Measurements from ENCODE around the gene SH3PXD2B.
A peak's percentile ranks its signal among the peaks of the same experiment; 100 is the strongest.
"Not testable (repeated sequence)": the region's sequence is repeated elsewhere in the genome, so short reads cannot be mapped to it uniquely, and the experiment has no call there.

SH3PXD2B gene

DNA sequence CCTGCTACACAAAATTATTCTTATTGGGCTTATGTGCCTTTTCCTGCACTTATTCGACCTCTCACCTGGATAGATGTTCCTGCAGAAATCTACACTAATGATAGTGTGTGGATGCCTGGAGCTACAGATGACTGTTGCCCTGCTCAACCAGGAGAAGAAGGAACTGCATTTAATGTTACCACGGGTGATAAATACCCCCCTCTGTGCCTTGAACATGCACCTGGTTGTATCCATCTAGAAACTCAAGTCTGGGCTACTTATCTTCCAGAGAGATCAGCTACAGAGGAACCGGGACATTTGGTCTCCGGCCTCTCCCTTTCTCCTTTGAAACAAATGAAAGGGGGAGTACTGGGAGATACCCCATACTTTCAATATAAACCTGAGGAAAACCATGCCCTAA lies 54.5 kb downstream of the SH3PXD2B start:
- ATAC-seq (no peak), DNase-seq (no peak)

DNA sequence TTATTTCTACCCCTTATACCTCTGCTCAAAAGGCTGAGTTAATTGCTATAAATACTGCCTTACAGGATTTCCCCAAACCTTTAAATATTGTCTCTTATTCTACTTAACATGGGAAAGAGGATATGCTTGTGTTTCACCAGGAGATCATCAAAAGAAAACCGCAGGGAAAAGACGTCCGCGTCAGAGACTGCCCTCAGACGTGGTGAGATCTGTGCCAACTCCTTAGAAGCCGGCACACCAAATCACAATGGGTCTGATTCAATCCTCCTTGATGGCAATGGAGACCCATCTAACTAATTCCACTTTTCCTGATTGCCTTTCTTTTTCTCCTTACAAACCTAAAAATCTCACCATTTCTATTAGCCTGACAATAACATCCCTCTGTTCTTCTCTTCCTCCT lies 55.0 kb downstream of the SH3PXD2B start:
- ATAC-seq (no peak), DNase-seq (no peak)

DNA sequence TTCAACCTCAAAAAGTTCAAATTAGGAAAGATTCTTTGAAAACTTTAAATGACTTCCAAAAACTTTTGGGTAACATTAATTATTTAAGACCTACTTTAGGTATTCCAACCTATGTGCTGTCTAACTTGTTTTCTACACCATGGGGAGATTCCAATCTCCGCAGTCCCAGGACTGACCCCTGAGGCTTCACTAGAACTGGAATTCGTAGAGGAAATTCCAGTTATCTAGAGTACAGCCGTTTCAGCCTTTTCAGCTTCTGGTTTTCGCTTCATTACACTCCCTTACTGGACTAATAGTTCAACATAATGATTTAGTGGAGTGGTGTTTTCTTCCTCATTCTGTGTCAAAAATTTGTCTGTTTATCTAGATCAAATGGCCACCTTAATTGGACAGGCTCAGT lies 55.7 kb downstream of the SH3PXD2B start:
- not testable (repeated sequence) for DNase-seq, ATAC-seq

DNA sequence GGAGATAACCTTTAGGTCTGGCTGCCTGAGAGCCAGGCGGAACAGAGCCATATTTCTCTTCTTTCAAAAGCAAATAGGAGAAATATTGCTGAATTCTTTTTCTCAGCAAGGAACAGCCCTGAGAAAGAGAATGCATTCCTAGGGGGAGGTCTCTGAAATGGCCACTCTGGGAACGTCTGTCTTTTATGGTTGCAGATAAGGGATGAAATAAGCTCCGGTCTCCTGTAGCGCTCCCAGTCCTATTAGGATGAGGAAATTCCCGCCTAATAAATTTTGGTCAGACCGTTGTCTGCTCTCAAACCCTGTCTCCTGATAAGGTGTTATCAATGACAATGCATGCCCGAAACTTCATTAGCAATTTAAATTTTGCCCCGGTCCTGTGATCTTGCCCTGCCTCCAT lies 57.3 kb downstream of the SH3PXD2B start:
- ATAC-seq: not testable (repeated sequence)

DNA sequence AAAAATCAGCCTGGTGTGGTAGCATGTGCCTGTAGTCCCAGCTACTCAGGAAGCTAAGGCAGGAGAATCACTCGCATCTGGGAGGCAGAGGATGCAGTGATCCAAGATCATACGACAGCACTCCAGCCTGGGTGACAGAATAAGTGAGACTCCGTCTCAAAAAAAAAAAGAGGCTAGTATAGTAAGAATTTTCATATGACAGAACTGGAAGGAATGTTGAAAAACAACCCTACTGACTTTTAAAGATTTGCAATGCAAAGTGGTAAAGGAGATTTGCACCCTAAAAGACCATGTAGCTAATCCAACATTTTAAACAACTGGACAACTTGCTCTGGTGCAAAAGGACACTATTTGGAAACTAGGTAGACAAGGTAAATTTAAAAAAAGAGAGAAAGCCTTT lies 58.1 kb downstream of the SH3PXD2B start:
- ATAC-seq: no peak
- no peak for DNase-seq

More for the DNA sequence above, 57.3 kb downstream of the SH3PXD2B start:
- DNase-seq: not testable (repeated sequence)

DNA sequence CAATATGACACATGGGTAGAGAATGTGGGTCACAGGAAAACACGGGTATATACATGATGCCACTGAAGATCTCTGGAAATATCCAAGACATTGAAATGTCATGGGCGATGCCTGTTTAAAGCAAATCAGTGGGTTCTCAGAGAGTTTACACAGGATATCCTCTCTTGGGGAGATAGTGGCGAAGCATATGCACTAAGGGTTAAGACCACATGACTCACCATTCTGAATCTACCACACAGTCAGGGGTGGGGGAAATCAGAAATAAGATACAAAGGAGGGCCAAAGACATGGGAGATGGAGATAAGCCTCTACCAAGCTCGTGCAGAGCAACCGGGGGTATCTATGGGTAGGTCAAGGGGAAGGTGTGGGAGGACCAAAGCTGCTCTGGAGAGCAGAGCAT lies 58.8 kb downstream of the SH3PXD2B start:
- DNase-seq: no peak
- peak; percentile 76 for ATAC-seq

DNA sequence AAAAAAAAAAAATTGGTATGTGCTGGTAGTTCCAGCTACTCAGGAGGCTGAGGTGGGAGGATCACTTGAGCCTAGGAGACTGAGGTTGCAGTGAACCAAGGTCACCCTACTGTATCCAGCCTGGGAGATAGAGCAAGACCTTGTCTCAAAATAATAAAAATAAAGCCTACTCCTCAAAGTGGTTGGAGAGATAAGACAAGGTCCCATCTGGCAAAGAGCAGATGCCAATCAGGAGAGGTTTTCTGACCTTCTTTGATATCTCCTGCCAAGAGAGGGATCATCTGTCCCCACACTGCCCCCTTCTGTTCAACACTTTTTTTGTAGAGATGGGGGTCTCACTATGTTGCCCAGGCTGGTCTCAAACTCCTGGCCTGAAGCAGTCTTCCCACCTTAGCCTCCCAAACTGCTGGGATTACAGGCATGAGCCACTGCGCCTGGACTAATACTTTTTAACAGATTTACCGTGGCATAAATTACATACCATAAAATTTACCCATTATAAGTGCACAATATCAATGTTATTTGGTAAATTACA lies 64.7 kb downstream of the SH3PXD2B start:
- DNase-seq (no peak), ATAC-seq (no peak)

DNA sequence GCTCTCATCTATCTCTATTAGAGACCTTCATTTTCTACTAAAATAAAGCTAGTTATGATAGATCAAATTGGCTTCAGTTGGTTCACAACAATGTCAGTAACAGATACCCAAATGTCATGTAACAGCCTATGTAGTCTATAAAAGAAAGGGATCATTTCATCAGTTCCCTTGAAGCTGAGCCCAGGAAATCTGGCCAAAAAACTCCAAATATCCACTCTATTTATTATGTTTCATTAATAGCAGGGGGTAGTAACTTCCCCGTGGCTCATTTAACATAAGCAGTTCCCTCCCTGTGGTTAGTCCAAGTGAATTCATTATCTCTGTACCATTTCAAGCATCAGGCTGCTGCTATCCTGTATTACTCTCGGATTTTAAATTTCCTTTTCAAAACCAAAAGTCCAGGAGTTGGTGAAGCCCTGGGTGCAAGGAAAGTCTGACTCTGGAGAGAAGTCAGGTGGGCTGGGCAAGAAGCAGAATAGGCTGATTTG lies 66.0 kb downstream of the SH3PXD2B start:
- no peak for ATAC-seq
- no peak for DNase-seq

DNA sequence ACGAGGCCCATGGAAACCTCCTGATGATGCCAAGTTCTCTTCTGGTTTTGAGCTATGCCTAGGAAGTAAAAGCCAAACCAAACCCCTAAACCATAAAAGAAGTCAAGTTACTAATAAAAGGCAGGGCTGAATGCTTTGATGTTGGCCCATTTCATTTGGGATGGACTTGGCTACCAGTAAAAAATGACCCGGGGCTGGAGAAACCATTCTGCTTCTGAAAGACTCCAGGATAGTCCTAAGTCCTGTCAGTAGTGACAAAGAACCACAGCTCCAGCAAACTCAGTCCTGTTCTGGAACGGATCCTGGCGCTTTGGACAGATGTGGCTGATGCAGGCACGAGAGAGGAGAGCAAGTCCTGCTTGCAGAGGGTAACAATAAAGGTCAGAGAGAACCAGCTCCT lies 68.6 kb downstream of the SH3PXD2B start:
- DNase-seq: no peak
- no peak for ATAC-seq

DNA sequence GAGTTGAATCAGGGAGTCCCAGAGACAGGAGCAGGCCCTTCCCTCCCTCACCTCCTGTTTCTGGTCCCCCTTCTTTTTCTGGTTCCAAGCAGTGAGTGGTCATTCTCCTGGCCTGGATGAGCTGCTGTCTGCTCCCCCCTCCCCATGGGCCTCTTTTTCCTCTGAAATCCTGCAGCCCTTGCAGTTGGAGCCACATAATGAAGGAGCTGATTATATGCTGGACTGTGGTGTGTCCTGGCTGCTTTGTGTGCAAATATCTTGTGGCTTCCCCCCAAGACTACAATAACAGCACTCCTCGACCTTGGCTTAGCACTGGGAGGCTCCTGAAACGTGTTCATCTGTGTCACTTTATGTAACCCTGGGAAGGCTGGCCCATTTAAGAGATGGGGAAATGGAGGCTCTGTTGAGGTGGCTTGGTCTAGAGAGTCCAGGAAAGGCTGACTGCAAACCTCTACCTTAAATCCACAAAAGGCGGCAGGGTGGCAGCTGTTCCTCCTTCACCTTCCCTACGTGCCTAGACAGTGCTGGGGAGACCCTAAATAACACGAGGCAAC lies 69.2 kb downstream of the SH3PXD2B start:
- DNase-seq (no peak), ATAC-seq (no peak)

DNA sequence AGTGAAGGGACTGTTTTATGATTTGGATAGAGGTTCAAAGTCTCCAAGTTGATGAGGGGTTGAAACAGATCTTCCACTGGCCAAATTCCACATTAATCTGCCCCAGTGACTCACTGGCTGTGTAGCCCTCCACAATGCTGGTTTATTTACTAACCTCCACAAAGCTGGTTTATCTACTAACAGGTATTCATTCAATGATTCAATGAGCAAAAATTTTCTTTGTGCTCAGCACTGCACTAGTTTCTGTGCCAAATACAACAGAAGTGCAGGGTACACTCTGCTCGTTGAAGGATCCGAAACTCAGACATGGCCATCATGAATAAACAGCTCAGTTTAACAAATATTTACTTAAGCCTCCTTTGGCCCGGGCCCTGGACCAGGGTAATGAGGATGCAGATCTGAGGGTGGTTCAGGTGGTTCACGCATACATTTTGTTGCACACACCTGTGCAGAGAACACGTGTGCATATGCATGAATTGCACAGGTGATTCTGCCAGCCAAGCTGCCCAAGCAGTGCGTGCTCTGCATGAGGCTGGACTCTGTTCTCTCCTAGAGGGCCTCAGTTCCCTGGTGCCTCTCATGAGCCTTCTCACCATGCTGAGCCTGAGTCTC lies 71.0 kb downstream of the SH3PXD2B start:
- ATAC-seq (no peak), DNase-seq (no peak)

DNA sequence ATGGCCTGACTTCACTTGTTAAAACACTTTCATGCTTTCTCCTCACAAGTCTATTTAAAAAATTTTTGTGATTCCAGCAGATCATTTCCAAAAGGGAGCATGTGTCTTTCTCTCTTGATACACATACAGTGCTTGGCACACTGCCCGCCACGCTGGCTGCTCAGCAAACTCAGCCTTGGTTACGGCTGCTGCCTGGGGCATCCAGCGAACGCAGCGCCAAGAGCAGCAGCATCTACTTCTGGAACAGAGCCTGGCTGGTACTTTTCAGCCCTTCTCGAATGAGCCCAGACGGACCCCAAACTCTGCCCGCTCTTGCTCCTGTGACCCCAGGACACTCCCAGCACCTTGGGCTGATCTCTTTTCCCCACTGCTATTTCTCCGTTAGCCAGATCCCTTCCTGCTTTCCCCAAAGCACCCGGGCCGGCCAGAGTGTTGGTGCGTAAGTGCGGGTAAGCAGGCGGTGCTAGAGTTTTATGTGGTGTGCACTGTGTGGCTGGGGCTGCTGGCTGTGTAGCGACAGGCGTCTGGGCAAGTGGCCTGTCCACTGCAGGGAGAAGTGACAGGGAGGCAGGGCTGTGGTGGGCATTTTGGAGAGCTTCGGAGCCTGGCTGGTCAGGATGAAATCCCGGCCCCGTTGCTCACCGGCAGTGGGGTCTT lies 73.2 kb downstream of the SH3PXD2B start:
- DNase-seq: no peak
- no peak for ATAC-seq

DNA sequence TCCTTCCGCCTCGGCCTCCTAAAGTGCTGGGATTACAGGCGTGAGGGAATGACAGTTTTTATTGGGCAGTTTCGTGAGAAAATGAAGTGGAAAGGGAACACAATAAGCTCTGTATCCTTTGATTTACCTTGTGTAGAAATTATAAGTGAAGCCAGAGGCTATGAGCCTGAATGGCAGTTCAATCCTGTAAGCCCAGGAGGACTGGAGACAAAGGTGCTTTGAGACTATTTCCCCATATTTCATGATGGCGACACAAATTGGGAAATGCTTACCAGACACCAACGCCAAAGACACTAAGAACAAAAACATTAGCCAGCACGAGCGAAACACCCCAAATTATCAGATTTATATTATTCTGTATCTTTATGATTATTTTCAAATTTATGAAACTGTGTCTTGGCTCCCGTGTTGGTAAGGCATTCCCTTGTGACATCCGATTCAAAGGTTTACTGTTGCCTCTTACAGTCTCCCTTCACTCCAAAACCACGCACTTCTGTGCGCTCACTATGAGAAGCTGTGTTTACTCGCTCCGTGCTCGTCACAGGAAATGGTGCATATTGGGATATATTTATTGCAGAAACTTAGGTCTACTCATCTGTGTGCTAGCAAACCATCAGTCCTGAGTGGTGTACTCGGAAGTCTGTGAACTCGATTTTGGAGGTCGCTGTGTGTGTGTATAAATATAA lies 73.9 kb downstream of the SH3PXD2B start:
- no peak for DNase-seq

DNA sequence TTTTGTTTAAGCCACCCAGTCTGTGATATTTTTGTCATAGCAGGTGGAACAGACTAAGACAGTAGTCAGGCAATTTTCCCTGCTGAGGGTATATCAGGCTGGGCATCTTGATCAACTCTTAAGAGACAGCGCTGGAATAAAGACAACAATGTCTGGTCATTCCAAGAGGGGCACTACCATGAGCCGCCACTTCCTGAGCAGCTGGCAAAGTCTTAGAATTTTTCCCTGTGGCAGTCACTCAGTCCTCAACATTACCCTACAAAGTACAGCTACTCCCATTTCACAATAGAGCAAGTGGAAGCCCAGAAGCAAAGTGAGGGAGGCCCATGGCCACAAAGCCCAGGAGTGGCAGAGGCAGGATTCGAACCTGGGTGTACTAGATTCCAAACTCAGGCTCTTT lies 74.8 kb downstream of the SH3PXD2B start:
- no peak for ATAC-seq
- no peak for DNase-seq

More for the DNA sequence above, 73.9 kb downstream of the SH3PXD2B start:
- ATAC-seq: no peak

DNA sequence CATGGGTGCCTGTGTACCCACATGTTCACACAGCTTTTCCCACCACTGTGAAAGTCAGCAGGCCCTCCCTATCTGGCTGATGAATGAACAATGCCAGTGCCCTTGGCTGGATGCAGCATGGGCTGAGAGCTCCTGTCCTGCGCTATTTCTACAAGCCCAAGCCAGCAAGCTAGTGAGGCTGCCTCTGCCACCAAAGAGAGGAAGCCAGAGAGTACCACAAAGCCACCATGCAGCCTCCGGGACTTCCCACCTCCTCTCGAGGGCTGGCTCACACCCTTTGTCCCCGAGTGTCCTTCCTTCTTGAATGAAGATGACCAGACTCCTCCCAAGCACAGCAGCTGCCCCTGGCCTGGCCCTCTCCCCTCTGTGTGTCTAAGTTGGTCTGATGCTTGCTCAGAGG lies 76.5 kb downstream of the SH3PXD2B start:
- no peak for DNase-seq
- ATAC-seq: no peak

DNA sequence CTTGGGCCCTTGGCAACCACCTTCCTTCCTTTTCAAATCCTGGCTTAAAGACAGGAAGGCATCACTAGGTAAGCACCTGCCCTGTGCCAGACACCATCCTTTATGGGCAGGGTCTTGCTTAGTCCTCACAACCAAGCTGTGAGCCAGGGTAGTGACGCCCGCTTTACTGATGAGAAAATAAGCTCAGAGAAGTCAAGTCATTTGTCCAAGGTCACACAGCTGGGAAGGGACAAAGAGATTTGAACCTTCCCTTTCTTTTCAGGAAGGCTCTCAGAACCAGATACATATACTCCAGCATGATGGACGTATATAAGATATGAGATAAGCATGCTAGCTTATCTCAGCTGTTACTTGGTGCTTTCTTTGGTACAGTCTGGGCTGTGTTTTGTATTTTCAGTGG lies 76.9 kb downstream of the SH3PXD2B start:
- no peak for ATAC-seq
- DNase-seq: no peak

DNA sequence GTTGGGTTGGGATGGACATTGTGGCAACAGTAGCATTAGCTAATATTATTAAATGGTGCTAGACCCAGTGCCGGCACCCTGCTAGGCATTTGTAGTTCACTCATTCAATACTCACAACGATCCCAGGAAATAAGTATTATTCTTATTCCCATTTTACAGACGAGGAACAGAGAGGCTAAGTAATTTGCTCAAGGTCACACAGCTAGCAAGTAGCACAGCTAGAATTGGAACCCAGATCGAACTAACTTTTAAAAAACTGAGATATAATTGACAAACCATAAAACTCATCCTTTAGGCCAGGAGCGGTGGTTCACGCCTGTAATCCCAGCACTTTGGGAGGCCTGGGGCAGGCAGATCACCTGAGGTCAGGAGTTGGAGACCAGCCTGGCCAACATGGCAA lies 79.5 kb downstream of the SH3PXD2B start:
- ATAC-seq (no peak), DNase-seq (no peak)

DNA sequence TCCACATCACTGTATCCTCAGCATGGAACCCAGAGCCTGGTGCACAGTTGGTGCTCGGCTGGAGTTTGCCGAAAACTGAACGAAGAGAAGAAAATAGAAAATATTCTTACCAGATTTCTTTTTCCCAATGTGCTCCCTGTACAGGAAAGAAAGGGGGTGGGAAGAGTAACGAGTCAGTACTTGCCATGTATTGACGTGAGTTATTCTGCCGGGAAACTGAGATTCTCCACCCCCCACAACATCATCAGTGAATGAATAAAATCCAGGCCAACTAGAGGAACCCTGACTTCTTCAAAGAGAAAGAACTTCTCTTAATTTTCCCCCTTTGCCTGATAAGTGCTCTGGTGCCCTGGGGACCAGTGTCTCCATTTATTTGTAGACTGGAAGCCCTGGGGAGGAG lies 80.6 kb downstream of the SH3PXD2B start:
- no peak for ATAC-seq
- DNase-seq: no peak

DNA sequence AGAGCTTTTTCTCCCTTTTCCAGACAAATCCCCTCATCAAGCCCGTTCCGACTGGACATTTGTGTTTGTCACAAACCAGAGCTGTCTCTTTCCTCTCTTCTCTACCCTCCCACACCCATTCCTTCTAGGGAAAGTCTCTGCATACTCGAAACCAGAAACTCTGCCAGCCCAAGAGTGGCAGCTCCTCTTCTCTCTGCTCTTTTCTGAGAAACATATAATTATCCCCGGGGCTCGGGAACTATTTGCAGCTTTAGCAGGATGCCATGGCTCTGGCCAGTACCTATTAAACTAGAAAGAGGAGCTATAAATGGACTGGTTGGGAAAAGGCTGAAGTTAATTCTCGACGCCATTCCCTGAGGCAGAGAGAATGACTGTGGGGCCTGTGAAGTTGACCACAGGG lies 82.6 kb downstream of the SH3PXD2B start:
- ATAC-seq (no peak), DNase-seq (no peak)

DNA sequence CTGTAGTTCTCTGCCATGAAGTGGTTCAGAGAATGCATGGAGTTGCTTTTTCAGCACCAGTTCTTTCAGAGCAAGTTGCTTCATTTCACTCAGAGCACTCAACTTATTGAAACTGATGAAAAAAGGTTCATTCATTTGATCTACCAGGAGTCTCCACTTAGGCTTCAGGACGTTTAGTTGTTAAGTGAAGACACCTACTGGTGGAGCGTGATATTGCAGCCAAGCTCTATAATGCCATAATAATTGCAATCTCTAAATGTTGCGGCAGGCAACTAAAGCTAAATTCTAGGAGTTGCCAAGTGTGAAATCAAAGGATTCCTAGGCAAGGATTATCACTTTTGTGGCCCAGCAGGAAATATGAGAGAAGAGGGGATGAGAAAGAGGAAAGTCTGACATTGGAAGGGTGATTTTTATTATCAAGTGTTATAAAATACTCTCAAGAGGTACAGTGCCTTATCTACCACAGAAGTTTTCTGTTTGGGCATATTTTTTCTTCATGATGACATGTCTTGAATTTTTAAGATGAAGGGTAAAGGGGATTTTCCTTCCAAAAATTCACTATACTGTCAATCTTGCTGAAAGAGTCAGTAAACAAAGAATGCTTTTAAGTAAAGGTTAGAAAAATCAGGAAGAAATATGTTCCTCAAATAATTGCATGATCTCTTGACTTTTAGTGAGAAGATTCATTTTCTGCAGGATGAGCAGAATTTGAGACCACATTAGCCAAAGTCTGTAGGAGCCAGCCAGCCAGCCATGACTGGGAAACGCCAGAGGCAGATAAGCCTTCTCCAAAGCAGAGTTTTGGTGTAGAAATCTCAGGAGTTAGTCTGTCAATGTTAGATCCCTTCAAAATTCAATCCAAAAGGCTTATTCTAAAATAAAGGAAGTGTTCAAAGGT lies 83.4 kb downstream of the SH3PXD2B start:
- ATAC-seq (no peak), DNase-seq (peak; percentile 66)

DNA sequence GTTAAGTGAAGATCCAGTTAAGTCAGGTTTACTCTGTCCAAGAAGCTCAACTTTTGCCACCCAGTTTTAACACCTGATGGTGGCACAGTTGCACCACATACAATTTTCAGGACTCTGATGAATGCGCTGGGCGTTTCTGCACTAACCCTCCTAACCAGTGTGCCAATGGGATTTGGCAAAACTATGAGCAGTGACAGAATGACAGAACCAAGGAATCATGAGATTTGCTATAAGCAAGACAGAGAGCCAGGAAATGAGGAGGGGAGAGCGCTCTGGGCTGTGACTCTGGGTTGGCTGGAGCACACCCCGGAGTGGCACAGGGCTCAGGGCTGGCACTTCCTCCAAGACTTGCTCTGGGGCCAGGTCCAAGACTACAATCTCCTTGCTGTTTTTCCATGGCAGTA lies 84.1 kb downstream of the SH3PXD2B start:
- ATAC-seq (no peak), DNase-seq (no peak)

DNA sequence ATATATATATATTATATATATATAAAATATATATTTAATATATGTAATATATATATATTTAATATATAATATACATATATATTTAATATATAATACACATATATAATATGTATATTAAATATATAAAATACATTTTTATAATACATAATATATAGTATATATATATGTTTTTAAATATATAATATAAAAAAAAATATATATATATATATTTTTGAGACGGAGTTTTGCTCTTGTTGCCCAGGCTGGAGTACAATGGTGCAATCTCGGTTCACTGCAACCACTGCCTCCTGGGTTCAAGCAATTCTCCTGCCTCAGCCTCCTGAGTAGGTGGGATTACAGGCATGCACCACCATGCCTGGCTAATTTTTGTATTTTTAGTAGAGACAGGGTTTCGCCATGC lies 85.6 kb downstream of the SH3PXD2B start:
- DNase-seq, ATAC-seq: not testable (repeated sequence)
